BJ (cell line): ENCODE measurements around the gene THUMPD3. TPM values are rescaled to one million over a fixed set of nuclear protein-coding genes. Genes with fewer than 3 reads are reported as not detected.

ENCODE experiments used
- CTCF ChIA-PET: fragments of 350-600 bp; formaldehyde crosslinking; extraction: SDS; loops from one replicate; lab custom pipeline; 2021; ENCODE audit warnings: antibody characterized with exemption, inconsistent platforms; lab: Yijun Ruan, JAX
- POLR2A ChIA-PET: fragments of 300-600 bp; sonication (Branson Sonifier 250); formaldehyde crosslinking; extraction: SDS; loops from one replicate; lab custom pipeline; 2021; ENCODE audit warnings: antibody characterized with exemption; lab: Charles Lee
- DNase-seq: peaks from one replicate; pipeline ENCODE4 v3.0.0-alpha.2; 2011; ENCODE audit warnings: low read depth
- H3K27me3 ChIP-seq: 2 replicates; pipeline ENCODE4 v1.6.0; 2011; ENCODE audit warnings: low read length; ENCODE audit not compliant: control insufficient read depth, insufficient read depth
- H3K36me3 ChIP-seq: 2 replicates; pipeline ENCODE4 v1.5.1; 2011; ENCODE audit warnings: low read length; ENCODE audit not compliant: control insufficient read depth, insufficient read depth
- H3K4me3 ChIP-seq: 2 replicates; pipeline ENCODE4 v1.5.1; 2011; ENCODE audit warnings: low read depth, mild to moderate bottlenecking, control low read depth, low read length
- CTCF ChIP-seq: IDR thresholded peaks from 2 replicates; pipeline ENCODE4 v1.5.1; 2011; ENCODE audit warnings: low read depth, mild to moderate bottlenecking, control low read depth, inconsistent platforms, low read length, moderate library complexity; ENCODE audit not compliant: insufficient read depth
- polyA minus RNA-seq: library from RNA; depleted of rRNA, polyadenylated mRNA; stranded (reverse); fragments of >200 nt; gene quantifications from 2 replicates; pipeline ENCODE4 v1.2.3, GENCODE V29; 2011; rRNA and poly(A)+ RNA removed
- polyA plus RNA-seq: library from polyadenylated mRNA; depleted of rRNA; stranded (reverse); fragments of >200 nt; gene quantifications from 2 replicates; pipeline ENCODE4 v1.2.3, GENCODE V29; 2011; rRNA removed

THUMPD3 gene
- 18.2 and 38.5 TPM in 2 replicates for polyA plus RNA-seq
- 26.7 and 27.4 TPM in 2 replicates for polyA minus RNA-seq

DNA sequence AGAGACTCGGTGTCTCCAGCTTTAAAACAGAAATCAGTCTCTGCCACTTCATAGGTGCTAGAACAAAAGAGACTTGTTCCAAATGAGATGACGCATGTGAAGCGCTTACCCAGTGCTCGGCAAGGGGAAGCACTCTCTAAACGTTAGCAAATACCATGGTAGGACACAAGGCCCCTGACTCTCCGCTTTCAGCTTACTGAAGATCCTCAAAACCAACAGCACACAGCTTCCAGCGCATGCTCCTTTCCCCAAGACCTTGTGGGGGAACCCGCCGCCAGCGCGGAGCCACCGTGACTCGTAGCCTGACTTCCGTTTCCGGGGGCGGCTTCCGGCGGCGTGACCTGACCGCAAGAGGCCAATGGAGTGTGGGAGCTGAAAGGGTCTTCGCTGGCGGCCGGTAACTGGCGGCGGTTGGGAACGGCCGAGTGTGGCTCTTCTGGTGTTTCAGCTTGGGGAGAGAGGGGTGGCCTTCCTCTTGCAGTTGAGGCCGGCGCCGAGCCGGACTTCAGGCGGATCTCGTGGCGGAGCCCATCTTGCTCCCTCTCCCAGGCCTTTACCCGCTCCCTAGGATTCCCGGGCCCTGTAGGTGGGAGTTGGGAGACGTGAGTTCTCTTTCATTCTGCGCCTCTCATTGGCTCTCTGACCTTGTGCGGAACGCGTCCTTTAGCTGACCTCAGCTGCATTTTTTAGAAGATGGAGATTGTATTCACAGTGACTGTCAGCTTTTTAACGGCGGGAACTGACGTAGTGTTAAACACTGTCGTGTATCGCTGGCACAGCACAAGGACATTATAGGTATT lies at the start of gene THUMPD3:
Gene THUMPD3, plus strand, starts transcription at position 324 of the 800 bp plus-strand sequence. CDS start 2,015 bp downstream, outside the sequence.
- DNase-seq = peak; percentile 49
- Histone ChIP-seq H3K27me3 (no peaks in the 10 kb centered on the region), H3K36me3 (peaks cover 2% of the 10 kb centered on the region; the same call in 1 of the 2 replicates), H3K4me3 (peak within 1 kb of the TSS; percentile 58)
- POLR2A ChIA-PET = interaction anchor here (1.2 to 1.8 kb wide), 2 partner anchors 32 to 34 kb away, joined by 5 to 12 read pairs; partner anchors contain the start of gene SETD5
- CTCF ChIA-PET = interaction anchor here (0.5 to 3.7 kb wide), 7 partner anchors 8 to 53 kb away, joined by 3 to 29 read pairs (median 3); no protein-coding TSS in a partner anchor
- TF ChIP-seq CTCF = 0 out of 2 replicates have a peak, but pooled peaks have one; percentile 6

- CTCF ChIA-PET = interaction anchor here (1.5 kb wide), 1 partner anchor 12 kb away, joined by 13 read pairs; no protein-coding TSS in a partner anchor
Observed at GRCh38 chr3:9314796-9315195, 48.1 kb upstream of the THUMPD3 start.

DNA sequence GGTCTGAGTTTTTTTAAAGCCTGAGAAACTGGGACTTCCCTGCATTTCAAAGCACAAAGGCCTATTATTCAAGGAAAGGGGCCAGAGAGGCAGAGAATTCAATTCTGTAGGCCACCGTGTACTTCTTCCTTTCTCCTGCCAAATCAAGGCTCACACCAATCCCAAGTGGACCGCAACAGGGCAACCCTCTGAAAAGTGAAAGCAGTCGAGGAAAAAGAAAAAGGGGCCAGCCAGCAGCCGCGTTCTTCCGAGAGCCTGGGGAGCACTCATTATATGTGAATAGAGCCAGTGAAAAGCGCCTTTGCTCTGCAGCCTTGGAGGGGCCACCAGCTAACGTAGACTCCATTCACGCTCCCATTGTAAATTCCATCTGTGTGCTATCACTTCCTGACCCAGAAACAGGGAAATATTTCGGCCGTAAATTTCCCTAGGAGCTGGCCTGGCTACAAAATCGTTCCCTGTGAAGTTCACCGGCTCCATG lies 45.9 kb upstream of the THUMPD3 start:
- no peak for TF ChIP-seq CTCF
- Histone ChIP-seq H3K36me3 (no peaks in the 10 kb centered on the region), H3K4me3 (peak overlapping the region; percentile 16; the same call in 1 of the 2 replicates), H3K27me3 (no peaks in the 10 kb centered on the region)
- ChIA-PET CTCF (interaction anchor here (0.6 to 1.8 kb wide), 4 partner anchors 14 to 329 kb away, joined by 3 to 13 read pairs (median 4); partner anchors contain the start of gene THUMPD3), POLR2A (no interaction called here)
- peak; percentile 36 for DNase-seq

More at GRCh38 chr3:9314796-9315195, 48.1 kb upstream of the THUMPD3 start:
- H3K4me3 ChIP-seq = no peak overlapping the region
- TF ChIP-seq CTCF = no peak
- POLR2A ChIA-PET = no interaction called here
- H3K27me3 ChIP-seq = no peaks in the 10 kb centered on the region; the same call in 1 of the 2 replicates
- no peak for DNase-seq
- H3K36me3 ChIP-seq = no peaks in the 10 kb centered on the region

- Histone ChIP-seq H3K36me3 (no peaks in the 10 kb centered on the region), H3K4me3 (no peak overlapping the region), H3K27me3 (no peaks in the 10 kb centered on the region)
- CTCF ChIA-PET = interaction anchor here (3.1 kb wide), 1 partner anchor 20 kb away, joined by 9 read pairs; no protein-coding TSS in a partner anchor
- DNase-seq = no peak
- no peak for TF ChIP-seq CTCF
- POLR2A ChIA-PET = no interaction called here
Observed at GRCh38 chr3:9322780-9323179, 40.1 kb upstream of the THUMPD3 start.

DNA sequence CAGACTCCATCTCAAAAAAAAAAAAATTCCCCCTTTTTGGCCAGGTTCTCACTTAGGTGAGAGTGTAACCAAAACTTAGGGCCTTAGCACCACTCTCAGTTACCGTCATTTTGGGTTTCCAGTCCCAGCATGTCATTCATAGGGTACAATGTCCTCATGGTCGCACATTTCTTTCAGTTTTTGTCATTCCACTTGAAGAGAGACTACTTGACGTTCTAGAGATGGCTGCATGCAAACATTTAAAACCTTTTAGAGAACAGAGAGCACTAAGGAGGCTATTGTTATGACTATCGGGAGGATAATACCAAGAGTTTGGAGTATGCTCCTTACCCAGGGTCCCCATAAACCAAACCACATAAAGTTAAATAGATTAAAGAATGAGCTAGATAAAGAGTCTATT lies 37.9 kb upstream of the THUMPD3 start:
- Histone ChIP-seq H3K4me3 (no peak overlapping the region), H3K36me3 (no peaks in the 10 kb centered on the region), H3K27me3 (no peaks in the 10 kb centered on the region)
- ChIA-PET POLR2A (no interaction called here), CTCF (no interaction called here)
- TF ChIP-seq CTCF = no peak
- no peak for DNase-seq
